ENCODE data around the gene CDR2. TPM values are rescaled to one million over a fixed set of nuclear protein-coding genes. Genes with fewer than 3 reads are reported as not detected.

CDR2 gene
- total RNA-seq, 1 donor from 2014 or later, result 28.0 TPM

DNA sequence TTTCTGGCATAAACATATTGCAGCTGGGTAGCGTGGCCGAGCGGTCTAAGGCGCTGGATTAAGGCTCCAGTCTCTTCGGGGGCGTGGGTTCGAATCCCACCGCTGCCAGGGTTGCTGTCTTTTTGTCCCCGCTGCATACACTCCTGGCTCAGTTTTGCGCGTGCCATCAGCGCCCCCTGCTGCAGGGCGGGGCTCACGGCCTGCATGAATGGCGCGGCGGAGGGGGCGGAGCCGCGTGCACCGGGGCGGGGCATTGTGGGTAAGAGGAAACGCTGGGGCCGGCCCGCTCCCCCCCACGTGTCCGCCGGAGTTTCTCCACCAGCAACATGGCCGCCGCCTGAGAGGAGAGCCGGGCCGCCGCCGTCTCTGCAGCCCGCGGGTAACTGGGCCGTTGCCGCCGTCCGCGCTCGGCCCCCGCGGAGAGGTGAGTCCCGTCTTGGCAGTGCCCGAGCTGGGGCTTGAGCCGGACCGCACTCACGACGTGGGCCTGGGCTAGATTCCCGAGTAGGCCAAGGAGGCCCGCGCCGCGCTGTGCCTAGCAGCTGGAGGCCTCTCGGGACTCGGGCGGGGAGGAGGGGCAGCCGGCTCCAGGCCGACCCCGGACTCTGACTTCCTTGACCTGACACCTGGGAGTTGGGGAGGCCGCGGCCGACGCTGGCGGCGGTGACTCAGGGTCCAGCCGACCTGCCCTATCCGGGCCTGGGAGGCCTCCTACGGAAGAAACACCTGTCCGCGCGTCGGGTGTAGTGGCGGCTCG lies 77.1 kb downstream of the CDR2 start, which contains the start of gene POLR3E:
TSS of gene POLR3E (plus strand) at position 296 of the 757 bp plus-strand sequence. CDS start 5,560 bp downstream, outside the sequence.
- TF ChIP-seq EZH2phosphoT487 (IDR thresholded peaks at IDR 0.05), result no peak
- TF ChIP-seq, protein P1, sequence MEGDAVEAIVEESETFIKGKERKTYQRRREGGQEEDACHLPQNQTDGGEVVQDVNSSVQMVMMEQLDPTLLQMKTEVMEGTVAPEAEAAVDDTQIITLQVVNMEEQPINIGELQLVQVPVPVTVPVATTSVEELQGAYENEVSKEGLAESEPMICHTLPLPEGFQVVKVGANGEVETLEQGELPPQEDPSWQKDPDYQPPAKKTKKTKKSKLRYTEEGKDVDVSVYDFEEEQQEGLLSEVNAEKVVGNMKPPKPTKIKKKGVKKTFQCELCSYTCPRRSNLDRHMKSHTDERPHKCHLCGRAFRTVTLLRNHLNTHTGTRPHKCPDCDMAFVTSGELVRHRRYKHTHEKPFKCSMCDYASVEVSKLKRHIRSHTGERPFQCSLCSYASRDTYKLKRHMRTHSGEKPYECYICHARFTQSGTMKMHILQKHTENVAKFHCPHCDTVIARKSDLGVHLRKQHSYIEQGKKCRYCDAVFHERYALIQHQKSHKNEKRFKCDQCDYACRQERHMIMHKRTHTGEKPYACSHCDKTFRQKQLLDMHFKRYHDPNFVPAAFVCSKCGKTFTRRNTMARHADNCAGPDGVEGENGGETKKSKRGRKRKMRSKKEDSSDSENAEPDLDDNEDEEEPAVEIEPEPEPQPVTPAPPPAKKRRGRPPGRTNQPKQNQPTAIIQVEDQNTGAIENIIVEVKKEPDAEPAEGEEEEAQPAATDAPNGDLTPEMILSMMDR (IDR thresholded peaks at IDR 0.05), result peak; percentile 91
- Histone ChIP-seq H3K9ac (peak within 1 kb of the TSS; percentile 78), H3K27me3 (no peaks in the 10 kb centered on the region), H3K4me3 (peak within 1 kb of the TSS; percentile 75), H3K36me3 (no peaks in the 10 kb centered on the region), H2AFZ (replicated peaks) (peak within 1 kb of the TSS; percentile 87), H3K4me2 (peak within 1 kb of the TSS; percentile 83), H3F3A (ENCODE audit: low read depth) (peaks cover 17% of the 10 kb centered on the region), H3K27ac (peak within 1 kb of the TSS; percentile 88), H3K4me1 (peaks cover 5% of the 10 kb centered on the region), H3K79me2 (ENCODE audit: low read depth) (peaks cover 47% of the 10 kb centered on the region), H4K20me1 (ENCODE audit: low read depth) (peaks cover 44% of the 10 kb centered on the region), H3K9me3 (ENCODE audit: low read depth) (no peaks in the 10 kb centered on the region)
- Mint-ChIP-seq H3K27me3 (ENCODE audit: insufficient read depth, low read depth) (peaks cover 24% of the 10 kb centered on the region), H3K9me3 (peaks cover 11% of the 10 kb centered on the region), H3K4me1 (peaks cover 28% of the 10 kb centered on the region), H3K27ac (peak within 1 kb of the TSS; percentile 95), H3K36me3 (peaks cover 10% of the 10 kb centered on the region), H3K4me3 (peak within 1 kb of the TSS; percentile 97)
- peak; percentile 98 for DNase-seq (ENCODE audit: low spot score)

DNA sequence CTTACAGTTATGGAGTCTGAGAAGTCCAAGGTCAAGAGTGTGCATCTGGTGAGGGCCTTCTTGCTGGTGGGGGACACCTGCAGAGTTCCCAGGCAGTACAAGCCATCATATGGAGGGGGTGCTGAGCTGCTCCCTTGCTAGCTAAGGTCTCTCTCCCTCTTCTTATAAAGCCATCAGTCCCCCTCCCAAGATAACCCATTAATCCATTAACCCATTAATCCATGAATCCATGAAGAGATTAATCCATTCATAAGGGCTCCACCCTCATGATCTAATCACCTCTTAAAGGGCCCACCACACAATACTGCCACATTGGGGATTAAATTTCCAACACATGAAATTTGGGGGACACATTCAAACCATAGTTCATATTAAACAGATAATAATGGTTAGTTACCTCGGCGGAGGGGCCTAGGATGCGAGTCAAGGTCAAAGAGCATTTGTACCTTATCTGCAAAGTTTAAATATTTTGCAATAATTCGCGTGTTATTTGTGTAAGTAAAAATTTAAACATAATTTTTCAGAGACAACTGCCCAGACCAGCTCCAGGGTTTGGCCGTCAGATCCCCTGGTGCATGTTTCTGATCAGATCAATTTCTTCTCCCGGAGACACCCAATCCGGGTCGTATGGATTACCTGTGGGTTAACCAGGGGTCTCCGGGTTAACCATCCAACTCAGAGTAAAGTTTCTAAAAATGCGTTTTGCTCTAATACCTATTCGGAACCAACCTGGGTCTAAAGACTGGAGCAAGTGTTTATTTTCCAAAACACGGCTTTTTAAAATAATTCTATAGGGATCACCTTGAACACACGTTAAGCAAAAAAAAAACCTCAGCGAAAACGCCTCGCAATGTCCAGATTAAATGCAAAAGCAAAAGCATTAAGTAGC lies 78.0 kb downstream of the CDR2 start:
- H3K4me1 Mint-ChIP-seq, result peaks cover 28% of the 10 kb centered on the region

More for the DNA sequence above, 78.0 kb downstream of the CDR2 start:
- peaks cover 11% of the 10 kb centered on the region for H3K9me3 Mint-ChIP-seq
- DNase-seq (ENCODE audit: low spot score), result peak; percentile 11
- H3K27ac Mint-ChIP-seq, result peak overlapping the region; percentile 90
- H3K27me3 ChIP-seq, result no peaks in the 10 kb centered on the region
- H2AFZ ChIP-seq (replicated peaks), result peak overlapping the region; percentile 87
- H3K27ac ChIP-seq, result no peak overlapping the region
- peaks cover 39% of the 10 kb centered on the region for H3K79me2 ChIP-seq (ENCODE audit: low read depth)
- no peak overlapping the region for H3K9ac ChIP-seq
- no peaks in the 10 kb centered on the region for H3K9me3 ChIP-seq (ENCODE audit: low read depth)
- TF ChIP-seq EZH2 (IDR thresholded peaks at IDR 0.05), result no peak
- no peak for TF ChIP-seq EZH2phosphoT487 (IDR thresholded peaks at IDR 0.05)
- TF ChIP-seq, protein P1 (IDR thresholded peaks at IDR 0.05), result no peak
- peak overlapping the region; percentile 97 for H3K4me3 Mint-ChIP-seq
- peaks cover 8% of the 10 kb centered on the region for H3K36me3 Mint-ChIP-seq
- H3K4me2 ChIP-seq, result peak overlapping the region; percentile 79
- no peaks in the 10 kb centered on the region for H3K36me3 ChIP-seq
- H3F3A ChIP-seq (ENCODE audit: low read depth), result peaks cover 17% of the 10 kb centered on the region
- H4K20me1 ChIP-seq (ENCODE audit: low read depth), result peaks cover 37% of the 10 kb centered on the region
- peak overlapping the region; percentile 75 for H3K4me3 ChIP-seq
- peaks cover 5% of the 10 kb centered on the region for H3K4me1 ChIP-seq
- H3K27me3 Mint-ChIP-seq (ENCODE audit: insufficient read depth, low read depth), result peaks cover 24% of the 10 kb centered on the region

Other genes with a start within 250 kb of the CDR2 start
- gene SDR42E2, start 212.1 kb downstream of the CDR2 start, total RNA-seq (ENCODE audit: low replicate concordance), result 0.15 TPM in 1 of 2 replicates, not detected in the other
- 9.0 and 12.3 TPM in 2 replicates for gene EEF2K, start 168.3 kb downstream of the CDR2 start, total RNA-seq (ENCODE audit: low replicate concordance)
- gene POLR3E, start 77.2 kb downstream of the CDR2 start, total RNA-seq (ENCODE audit: low replicate concordance), result 55.1 and 91.3 TPM in 2 replicates
- gene NPIPB5, start 136.3 kb upstream of the CDR2 start, total RNA-seq (ENCODE audit: low replicate concordance), result 94.9 and 96.1 TPM in 2 replicates

Data from neural progenitor cell (in vitro differentiated cells).